ENCODE results near the gene PTPN3.

The PTPN3 gene

DNA sequence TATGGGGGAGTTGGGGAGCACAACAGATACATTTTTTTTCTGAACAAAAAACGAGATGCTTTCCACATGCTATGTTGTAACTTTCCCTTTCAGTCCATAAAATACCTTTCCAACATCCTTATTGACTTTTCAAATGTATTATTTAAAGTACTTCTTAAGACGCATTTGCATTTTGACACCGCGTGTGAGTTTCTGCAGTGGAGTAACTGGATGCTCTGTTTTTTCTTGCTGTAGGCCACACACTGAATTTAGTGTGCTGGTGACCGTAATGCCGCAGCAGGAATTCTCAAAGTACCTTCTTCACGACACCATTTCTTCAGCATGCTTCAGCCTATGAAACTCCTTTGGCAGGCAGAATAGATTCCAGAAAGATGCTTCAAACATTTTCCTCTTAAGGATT, 163.0 kb downstream of the PTPN3 start:
- DNase-seq, result no peak

DNA sequence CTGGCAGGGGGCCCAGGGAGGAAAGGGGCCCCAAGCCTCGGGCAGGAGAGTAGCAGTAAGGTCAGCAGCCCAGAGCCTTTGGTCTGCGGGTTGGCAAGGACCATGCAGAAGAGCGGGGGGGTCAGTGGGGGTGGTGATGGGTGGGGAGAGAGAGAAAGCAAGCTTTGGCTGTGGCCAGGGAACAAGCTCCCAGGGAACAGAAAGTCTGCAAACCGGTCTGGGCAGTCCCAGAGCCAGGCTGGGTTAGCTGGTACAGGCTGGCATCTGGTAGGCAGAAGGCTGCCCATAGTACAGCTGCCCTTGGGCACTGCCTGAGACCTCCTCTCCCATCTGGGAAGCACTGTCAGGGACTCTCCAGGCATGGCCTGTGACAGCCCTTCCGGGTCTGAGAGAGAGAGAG, 166.8 kb downstream of the PTPN3 start:
- DNase-seq, result peak; percentile 30 to 41

DNA sequence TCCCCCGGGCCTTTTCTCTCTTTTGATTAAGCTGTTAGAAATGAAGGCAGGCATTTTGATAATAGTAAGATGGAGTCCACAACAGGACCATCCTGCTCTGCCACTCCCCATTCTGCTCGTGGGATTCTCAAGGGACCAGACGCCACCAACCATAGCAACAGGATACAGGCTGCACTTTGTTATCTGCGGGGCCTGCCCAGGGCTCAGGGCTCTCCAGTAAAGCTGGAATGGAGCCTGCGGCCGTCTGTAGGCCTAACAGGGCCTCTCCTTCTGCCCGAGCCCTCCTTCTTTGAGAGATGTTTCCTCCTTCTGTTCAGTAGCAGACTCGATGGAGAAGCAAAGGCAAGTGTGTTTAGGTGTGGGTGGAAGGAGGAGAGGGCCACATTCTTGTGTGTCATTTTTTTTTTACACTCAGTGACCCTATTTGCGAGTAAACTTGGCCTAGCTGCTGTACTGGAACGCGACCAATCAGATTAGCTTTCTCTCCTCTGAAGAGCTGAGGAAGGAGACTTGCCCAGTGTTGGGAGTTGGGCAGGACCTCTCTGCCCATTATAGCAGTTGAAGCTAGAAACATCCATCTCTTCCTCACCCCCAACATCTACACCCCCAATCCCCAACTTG, 168.4 kb downstream of the PTPN3 start:
- no peak for DNase-seq

DNA sequence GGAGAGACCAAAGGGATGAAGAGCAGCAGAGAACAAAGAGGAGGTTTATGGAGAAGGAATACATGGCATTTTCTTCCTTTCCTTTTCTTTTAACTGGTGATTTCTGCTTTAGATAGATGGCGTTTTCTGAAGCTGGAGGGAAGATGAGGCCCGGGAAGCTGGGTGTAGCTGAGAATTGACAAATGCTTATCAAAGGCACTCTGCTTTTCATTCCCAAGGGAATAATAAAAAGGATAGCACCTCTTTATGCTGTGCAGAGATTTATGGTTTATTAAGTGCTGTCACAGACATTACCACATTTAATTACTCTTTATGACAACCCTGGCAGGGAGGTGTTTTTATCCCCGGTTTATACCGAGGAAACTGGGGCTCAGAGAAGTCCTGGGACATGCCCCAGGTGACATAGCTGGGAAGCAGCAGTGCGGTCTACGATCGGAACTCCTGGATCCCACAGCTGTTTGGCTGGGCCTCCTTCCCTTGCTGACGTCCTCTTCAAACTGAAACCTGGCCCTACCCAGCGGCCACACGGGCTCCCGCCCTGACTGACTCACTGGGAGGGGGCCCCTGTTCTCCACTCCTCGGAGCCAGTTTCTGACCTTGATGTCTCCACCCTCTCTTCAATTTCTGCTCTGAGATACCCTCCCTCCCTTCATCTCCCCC, 169.0 kb downstream of the PTPN3 start:
- no peak for DNase-seq

Measured in hippocampal formation (tissue), 2 donors.